Measurements from ENCODE around the gene AFF2. TPM values are rescaled to one million over a fixed set of nuclear protein-coding genes. Genes with fewer than 3 reads are reported as not detected.

AFF2 gene
- total RNA-seq, 4 donors from 2014 or later, result 0.09 to 2.5 (median 0.65) TPM

DNA sequence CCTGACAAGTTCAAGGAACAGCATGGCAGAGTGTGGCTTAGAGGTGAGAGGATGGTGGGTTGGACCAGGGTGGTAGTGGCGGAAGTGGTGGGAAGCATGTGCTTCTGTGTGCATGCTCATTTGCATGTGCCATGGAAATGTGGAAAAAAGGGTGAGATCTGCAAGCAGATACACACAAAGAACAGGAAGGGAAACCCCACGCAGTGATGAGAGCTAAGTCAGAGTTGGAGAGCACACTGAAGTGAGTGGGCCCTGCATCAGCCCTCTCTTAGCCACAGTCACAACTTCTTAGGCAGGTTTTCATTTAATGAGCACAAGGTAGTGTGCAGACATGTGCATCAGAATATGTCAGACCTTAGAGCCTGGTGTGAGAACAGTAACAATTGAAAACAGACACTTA is 483.8 kb downstream of the AFF2 start:
- DNase-seq, result no peak
- no peak overlapping the region for H3K27ac ChIP-seq
- H3K27me3 ChIP-seq, result no peaks in the 10 kb centered on the region
- no peak for TF ChIP-seq POLR2A (IDR thresholded peaks at IDR 0.05)
- no peaks in the 10 kb centered on the region for H3K9me3 ChIP-seq
- intact Hi-C loops (cut with DNase I), result no loop called here
- H3K4me1 ChIP-seq, result no peaks in the 10 kb centered on the region
- 63 to 64% methylated on average over 2 of the region's 2 CpGs for WGBS, 2 donors
- no peak overlapping the region for H3K4me3 ChIP-seq
- no peaks in the 10 kb centered on the region for H3K36me3 ChIP-seq

DNA sequence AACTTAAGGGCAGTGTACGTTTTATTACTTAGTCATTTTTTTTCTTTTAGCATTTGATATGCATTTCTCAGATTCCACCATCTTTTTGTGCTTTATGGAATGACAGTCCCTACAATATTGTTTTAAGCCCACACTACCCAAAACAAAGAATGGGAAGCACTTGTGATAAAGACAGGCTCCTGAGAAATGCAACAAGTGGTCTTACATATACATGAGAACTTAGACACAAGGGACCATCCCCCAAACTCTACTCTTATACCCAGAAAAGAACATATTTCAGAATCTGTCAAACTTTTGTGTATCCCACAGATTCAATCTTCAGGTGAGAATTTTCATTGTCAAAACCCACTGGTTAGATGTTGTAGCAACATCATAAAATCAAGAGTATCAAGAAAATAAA is 491.1 kb downstream of the AFF2 start:
- DNase-seq, result no peak
- Histone ChIP-seq H3K27me3 (no peaks in the 10 kb centered on the region), H3K9me3 (no peaks in the 10 kb centered on the region), H3K4me1 (no peaks in the 10 kb centered on the region), H3K36me3 (no peaks in the 10 kb centered on the region), H3K4me3 (no peak overlapping the region), H3K27ac (no peak overlapping the region)
- intact Hi-C loops (cut with DNase I), result no loop called here
- 50 to 57% methylated on average over 1 of the region's 1 CpG for WGBS, 2 donors
- no peak for TF ChIP-seq POLR2A (IDR thresholded peaks at IDR 0.05)
- TF ChIP-seq, protein P1, sequence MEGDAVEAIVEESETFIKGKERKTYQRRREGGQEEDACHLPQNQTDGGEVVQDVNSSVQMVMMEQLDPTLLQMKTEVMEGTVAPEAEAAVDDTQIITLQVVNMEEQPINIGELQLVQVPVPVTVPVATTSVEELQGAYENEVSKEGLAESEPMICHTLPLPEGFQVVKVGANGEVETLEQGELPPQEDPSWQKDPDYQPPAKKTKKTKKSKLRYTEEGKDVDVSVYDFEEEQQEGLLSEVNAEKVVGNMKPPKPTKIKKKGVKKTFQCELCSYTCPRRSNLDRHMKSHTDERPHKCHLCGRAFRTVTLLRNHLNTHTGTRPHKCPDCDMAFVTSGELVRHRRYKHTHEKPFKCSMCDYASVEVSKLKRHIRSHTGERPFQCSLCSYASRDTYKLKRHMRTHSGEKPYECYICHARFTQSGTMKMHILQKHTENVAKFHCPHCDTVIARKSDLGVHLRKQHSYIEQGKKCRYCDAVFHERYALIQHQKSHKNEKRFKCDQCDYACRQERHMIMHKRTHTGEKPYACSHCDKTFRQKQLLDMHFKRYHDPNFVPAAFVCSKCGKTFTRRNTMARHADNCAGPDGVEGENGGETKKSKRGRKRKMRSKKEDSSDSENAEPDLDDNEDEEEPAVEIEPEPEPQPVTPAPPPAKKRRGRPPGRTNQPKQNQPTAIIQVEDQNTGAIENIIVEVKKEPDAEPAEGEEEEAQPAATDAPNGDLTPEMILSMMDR (IDR thresholded peaks at IDR 0.05), result no peak

DNA sequence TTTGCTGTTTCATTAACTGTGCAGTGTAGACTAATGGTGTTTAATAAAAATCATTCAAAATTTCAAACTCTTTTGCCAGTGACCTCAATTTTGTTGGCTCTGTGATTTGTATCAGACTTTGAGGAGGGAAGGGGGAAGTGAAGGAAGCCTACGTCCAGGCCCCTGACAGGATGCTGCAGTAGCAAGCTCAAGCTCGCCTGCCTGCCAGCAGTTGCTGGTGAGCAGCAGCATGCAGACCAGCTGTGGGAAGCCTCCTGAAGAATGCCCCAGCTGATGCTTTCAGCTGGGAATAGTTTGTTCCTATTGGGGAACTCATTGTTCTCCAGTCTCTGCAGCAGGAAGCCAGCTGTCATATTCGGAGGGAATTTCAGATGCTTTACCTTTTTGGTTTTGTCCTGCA is 495.2 kb downstream of the AFF2 start:
- H3K36me3 ChIP-seq, result no peaks in the 10 kb centered on the region
- no peak overlapping the region for H3K4me3 ChIP-seq
- DNase-seq, result no peak
- H3K4me1 ChIP-seq, result no peaks in the 10 kb centered on the region
- WGBS, 2 donors, result 42 to 79% methylated on average over 2 to 3 of the region's 3 CpGs
- H3K9me3 ChIP-seq, result no peaks in the 10 kb centered on the region
- no peaks in the 10 kb centered on the region for H3K27me3 ChIP-seq
- TF ChIP-seq POLR2A (IDR thresholded peaks at IDR 0.05), result no peak
- TF ChIP-seq, protein P1 (IDR thresholded peaks at IDR 0.05), result no peak
- intact Hi-C loops (cut with DNase I), result no loop called here
- H3K27ac ChIP-seq, result no peak overlapping the region

DNA sequence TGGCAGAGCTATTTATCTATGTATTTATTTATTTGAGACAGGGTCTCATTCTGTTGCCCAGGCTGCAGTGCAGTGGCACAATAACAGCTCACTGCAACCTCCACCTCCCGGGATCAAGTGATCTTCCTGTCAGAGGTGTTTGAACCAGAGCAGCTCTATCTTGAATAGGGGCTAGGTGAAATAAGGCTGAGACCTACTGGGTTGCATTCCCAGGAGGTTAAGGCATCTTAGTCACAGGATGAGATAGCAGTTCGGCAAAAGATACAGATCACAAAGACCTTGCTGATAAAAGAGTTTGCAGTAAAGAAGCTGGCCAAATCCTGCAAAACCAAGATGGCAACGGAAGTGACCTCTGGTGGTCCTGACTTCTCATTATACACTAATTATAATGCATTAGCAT is 501.9 kb downstream of the AFF2 start:
- WGBS, 2 donors, result 51 to 80% methylated on average over 1 to 3 of the region's 3 CpGs
- no peak for TF ChIP-seq POLR2A (IDR thresholded peaks at IDR 0.05)
- TF ChIP-seq, protein P1 (IDR thresholded peaks at IDR 0.05), result no peak

DNA sequence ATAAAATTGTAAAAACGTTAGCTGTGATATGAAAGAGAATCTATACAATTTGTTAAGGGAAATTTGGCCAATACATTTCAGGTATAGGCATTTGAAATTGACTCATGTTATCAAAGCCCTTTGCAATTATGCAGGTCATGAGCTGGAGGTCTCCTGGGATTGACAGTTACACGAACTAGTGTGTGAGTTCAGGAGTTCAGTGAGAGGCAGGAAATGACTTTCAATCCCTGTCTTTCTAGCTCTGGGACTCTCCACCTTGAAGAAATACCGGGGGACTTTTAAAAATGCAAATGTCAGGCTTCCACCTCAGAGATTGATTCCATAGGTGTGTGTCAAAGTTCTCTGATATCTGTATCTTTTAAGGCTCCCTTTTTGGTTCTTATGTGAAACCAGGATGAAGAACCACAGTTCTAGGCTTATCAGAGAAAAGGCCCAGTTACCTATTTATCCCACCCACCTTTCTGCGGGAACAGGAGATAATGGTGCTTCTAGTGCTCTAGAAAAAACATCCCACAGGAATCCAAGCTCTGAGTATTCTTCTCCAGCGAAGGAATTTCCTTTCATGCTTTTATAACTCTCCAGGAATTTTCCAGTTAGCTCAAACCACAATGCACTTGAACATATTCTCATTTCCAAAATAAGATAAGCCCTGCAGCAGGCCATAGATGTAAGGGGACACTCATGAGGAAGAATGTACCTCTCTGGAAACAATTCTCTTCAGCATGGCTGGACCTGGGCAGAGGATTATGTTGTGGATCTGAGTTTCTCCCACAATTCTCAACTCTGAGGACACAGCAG is 503.6 kb downstream of the AFF2 start:
- Histone ChIP-seq H3K27me3 (no peaks in the 10 kb centered on the region), H3K36me3 (no peaks in the 10 kb centered on the region), H3K27ac (no peak overlapping the region), H3K4me3 (no peak overlapping the region), H3K9me3 (no peaks in the 10 kb centered on the region), H3K4me1 (no peaks in the 10 kb centered on the region)
- no peak for TF ChIP-seq POLR2A (IDR thresholded peaks at IDR 0.05)
- 29 to 74% methylated on average over 3 to 5 of the region's 5 CpGs for WGBS, 2 donors
- DNase-seq, result no peak
- intact Hi-C loops (cut with DNase I), result no loop called here

More for the DNA sequence above, 501.9 kb downstream of the AFF2 start:
- no peaks in the 10 kb centered on the region for H3K9me3 ChIP-seq
- no peaks in the 10 kb centered on the region for H3K36me3 ChIP-seq
- no peaks in the 10 kb centered on the region for H3K4me1 ChIP-seq
- DNase-seq, result no peak
- intact Hi-C loops (cut with DNase I), result no loop called here
- H3K27me3 ChIP-seq, result no peaks in the 10 kb centered on the region
- no peak overlapping the region for H3K27ac ChIP-seq
- H3K4me3 ChIP-seq, result no peak overlapping the region

DNA sequence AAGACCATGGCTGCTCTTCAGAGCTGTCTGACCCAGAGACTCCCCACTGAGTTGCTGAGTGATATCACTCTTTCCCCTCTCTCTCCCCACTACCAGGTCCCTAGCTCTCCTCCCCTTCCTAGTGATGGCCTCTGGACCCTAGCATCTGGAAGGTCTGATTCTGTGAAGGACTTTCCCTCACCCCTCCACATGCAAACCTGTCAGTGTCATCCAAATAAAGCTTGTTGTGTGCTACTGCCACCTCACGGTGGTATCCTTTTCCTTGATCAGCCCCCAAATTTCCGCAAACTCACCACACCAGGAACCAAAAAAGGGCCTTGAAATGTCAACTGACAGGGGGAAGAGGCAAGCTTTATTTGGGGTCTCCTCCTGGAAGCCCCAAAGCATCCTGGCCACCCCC is 504.5 kb downstream of the AFF2 start:
- H3K4me3 ChIP-seq, result no peak overlapping the region
- 69% methylated on average over 2 of the region's 2 CpGs; no CpG with 5 or more reads in 1 of the 2 donors for WGBS, 2 donors
- intact Hi-C loops (cut with DNase I), result no loop called here

More for the DNA sequence above, 504.5 kb downstream of the AFF2 start:
- H3K27ac ChIP-seq, result no peak overlapping the region
- no peak for DNase-seq
- H3K36me3 ChIP-seq, result no peaks in the 10 kb centered on the region
- no peaks in the 10 kb centered on the region for H3K9me3 ChIP-seq
- no peak for TF ChIP-seq POLR2A (IDR thresholded peaks at IDR 0.05)
- TF ChIP-seq, protein P1 (IDR thresholded peaks at IDR 0.05), result no peak
- no peaks in the 10 kb centered on the region for H3K27me3 ChIP-seq
- no peaks in the 10 kb centered on the region for H3K4me1 ChIP-seq

Data from esophagus squamous epithelium (tissue), 5 donors.